ENCODE results near the gene TCTN2.

TCTN2 gene

GRCh38 chr12:123747309-123747708, 76.4 kb downstream of the TCTN2 start:
- DNase-seq: no peak

GRCh38 chr12:123748161-123748560, 77.2 kb downstream of the TCTN2 start:
- DNase-seq: no peak

GRCh38 chr12:123748661-123749060, 77.7 kb downstream of the TCTN2 start:
- no peak for DNase-seq

- no peak for DNase-seq
These were observed 78.4 kb downstream of the TCTN2 start for GRCh38 chr12:123749355-123749754.

DNA sequence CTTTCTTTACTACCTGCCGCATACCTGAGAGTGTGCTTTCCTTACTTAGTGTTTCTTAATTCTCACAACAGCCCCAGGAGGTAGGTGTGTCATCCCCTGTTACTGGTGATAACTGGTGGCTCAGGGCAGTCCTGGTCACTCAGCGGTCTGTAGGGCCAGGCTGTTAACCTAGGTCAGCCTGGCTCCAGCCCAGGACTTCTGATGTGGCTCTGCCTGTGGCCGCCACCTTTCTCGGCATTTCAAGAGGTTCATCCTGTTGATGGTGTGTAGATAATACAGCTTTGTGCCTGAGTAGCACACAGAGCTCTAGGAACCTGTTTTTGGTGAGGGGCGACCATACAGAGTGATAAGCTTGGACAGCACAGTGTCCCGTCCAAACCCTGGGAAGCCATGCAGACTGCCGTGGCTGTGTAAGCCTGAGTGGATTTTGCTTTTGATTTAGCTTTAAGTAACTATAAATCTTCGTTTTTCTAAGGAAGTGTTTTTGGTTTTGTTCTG, 79.3 kb downstream of the TCTN2 start:
- DNase-seq: no peak

GRCh38 chr12:123752046-123752445, 81.1 kb downstream of the TCTN2 start:
- no peak for DNase-seq

DNA sequence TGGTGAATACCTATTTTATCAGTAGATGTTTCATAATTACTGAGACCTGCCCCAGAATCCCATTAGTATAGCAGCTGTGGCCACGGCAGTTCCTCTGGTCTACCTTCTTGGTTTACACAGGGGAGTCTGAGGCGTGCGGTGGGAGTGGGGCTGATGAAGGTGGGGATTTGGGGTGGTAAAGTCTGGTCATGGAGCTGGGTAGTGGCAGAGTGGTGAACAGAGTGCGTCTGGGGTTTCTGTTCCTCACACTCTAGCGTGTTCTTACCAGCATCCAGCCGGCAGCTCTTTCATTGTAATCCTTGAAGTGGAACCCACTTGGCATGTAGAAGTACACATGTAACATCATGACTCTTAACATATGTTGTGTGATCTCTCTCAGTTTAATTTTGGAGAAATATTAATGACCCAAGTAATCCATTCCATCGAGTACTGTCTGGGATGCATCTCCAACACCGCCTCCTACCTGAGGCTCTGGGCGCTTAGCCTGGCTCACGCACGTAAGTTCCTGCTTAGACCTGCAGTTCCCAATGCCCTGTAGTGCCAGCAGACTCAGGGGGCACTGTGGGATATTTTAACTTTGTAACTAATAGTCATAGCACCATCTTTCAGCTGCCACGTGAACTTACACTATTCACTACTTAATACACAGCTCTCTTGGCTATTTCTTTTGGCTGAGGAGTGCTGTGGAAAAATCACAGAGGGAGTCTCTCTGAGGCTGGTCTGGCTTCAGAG, 83.3 kb downstream of the TCTN2 start:
- DNase-seq: no peak

- DNase-seq: no peak
These were observed 86.6 kb downstream of the TCTN2 start for GRCh38 chr12:123757561-123757960.
